HCT116 (cell line): ENCODE measurements around the gene TMEM119. TPM values are rescaled to one million over a fixed set of nuclear protein-coding genes. Genes with fewer than 3 reads are reported as not detected.

Source experiments
- ATAC-seq: fragments of 200-7000 bp; cut with Tn5 transposase; 2 replicates; pipeline ENCODE4 v1.9.1; 2020; ENCODE audit warnings: mild to moderate bottlenecking, moderate library complexity
- BruUV-seq: library from RNA; stranded (reverse); fragments of 400-500 nt; replicated peaks from 2 replicates; lab custom pipeline; 2021; lab: Mats Ljungman, UMichigan
- CTCF ChIA-PET: fragments of 300-600 bp; sonication (Branson Sonifier 250); formaldehyde crosslinking; loops from one replicate; lab custom pipeline; 2021; ENCODE audit warnings: antibody characterized with exemption; lab: Charles Lee
- POLR2A ChIA-PET: fragments of 300-600, 350-600 bp; sonication (Branson Sonifier 250); formaldehyde crosslinking; loops from one replicate; lab custom pipeline; 2021; ENCODE audit warnings: antibody characterized with exemption; lab: Charles Lee
- RAD21 ChIA-PET, 2 experiments: fragments of 300-600 bp; sonication (Branson Sonifier 250); formaldehyde crosslinking; loops; one replicate each; lab custom pipeline; 2023; ENCODE audit warnings: low total read pairs in 2 of 2; ENCODE audit not compliant: uncharacterized antibody in 2 of 2, unreplicated experiment in 2 of 2, low non-redundant PET in 1 of 2; lab: Charles Lee
- DNase-seq: peaks from one replicate; pipeline ENCODE4 v3.0.0-alpha.2; 2010; ENCODE audit warnings: low read depth, low spot score
- H2AFZ ChIP-seq: fragments of 200-600 bp; shearing (Covaris generic), sonication (generic); 2 replicates; pipeline ENCODE4 v1.6.1; 2017; ENCODE audit warnings: low read depth, mixed run types, mixed read lengths, antibody characterized with exemption, low read length; ENCODE audit not compliant: poor library complexity, severe bottlenecking
- H3K27ac ChIP-seq: 2 replicates; pipeline ENCODE4 v1.5.1; 2012; ENCODE audit warnings: low read depth, low read length
- H3K27me3 ChIP-seq: fragments of 200-600 bp; sonication (generic); 2 replicates; pipeline ENCODE4 v1.6.1; 2016; ENCODE audit warnings: mixed run types, low read length, mixed read lengths; ENCODE audit not compliant: insufficient read depth
- H3K36me3 ChIP-seq, 2 experiments: fragments of 200-500 bp in 1 of 2; fragments of 200-600 bp in 1 of 2; sonication (Bioruptor generic) in 1 of 2; sonication (generic) in 1 of 2; 2 replicates each; pipeline versions ENCODE4 v1.5.1 to v1.6.1; 2014 to 2016; ENCODE audit warnings: low read length in 2 of 2, inconsistent platforms in 1 of 2, mixed read lengths in 1 of 2, mixed run types in 1 of 2; ENCODE audit not compliant: insufficient read depth in 2 of 2, control insufficient read depth in 1 of 2
- H3K4me1 ChIP-seq, 2 experiments: fragments of 200-600 bp in 1 of 2; sonication (generic) in 1 of 2; 2 replicates each; pipeline versions ENCODE4 v1.5.1 to v1.6.1; 2012 to 2017; ENCODE audit warnings: low read length in 2 of 2, inconsistent platforms in 1 of 2, mild to moderate bottlenecking in 1 of 2, mixed read lengths in 1 of 2, mixed run types in 1 of 2, moderate library complexity in 1 of 2; ENCODE audit not compliant: insufficient read depth in 2 of 2, control insufficient read depth in 1 of 2
- H3K4me2 ChIP-seq: fragments of 200-600 bp; sonication (generic); 2 replicates; pipeline ENCODE4 v1.6.1; 2017; ENCODE audit warnings: mixed run types, low read length, mixed read lengths
- H3K4me3 ChIP-seq, 2 experiments: fragments of 200-600 bp in 1 of 2; sonication (generic) in 1 of 2; replicated peaks in 1 of 2; 2 replicates each; pipeline ENCODE4 v1.5.1; 2011 to 2016; ENCODE audit warnings: low read length in 2 of 2, control low read depth in 1 of 2, low read depth in 1 of 2, mild to moderate bottlenecking in 1 of 2, mixed read lengths in 1 of 2, mixed run types in 1 of 2
- H3K79me2 ChIP-seq: fragments of 200-600 bp; sonication (generic); 2 replicates; pipeline ENCODE4 v1.6.1; 2017; ENCODE audit warnings: mild to moderate bottlenecking, mixed run types, low read length, moderate library complexity, mixed read lengths; ENCODE audit not compliant: insufficient read depth
- H3K9ac ChIP-seq: fragments of 200-600 bp; sonication (generic); 2 replicates; pipeline ENCODE4 v1.6.1; 2016; ENCODE audit warnings: low read length, mixed read lengths
- H3K9me2 ChIP-seq: fragments of 200-600 bp; sonication (generic), shearing (Covaris generic); 2 replicates; pipeline ENCODE4 v1.6.1; 2017; ENCODE audit warnings: mixed run types, mild to moderate bottlenecking, moderate library complexity; ENCODE audit not compliant: insufficient read depth
- H3K9me3 ChIP-seq, 2 experiments: fragments of 200-500 bp in 1 of 2; fragments of 200-600 bp in 1 of 2; sonication (Bioruptor generic) in 1 of 2; sonication (generic) in 1 of 2; 2 replicates each; pipeline ENCODE4 v1.6.1; 2014 to 2017; ENCODE audit warnings: low read length in 2 of 2, mixed read lengths in 2 of 2, inconsistent platforms in 1 of 2, low read depth in 1 of 2, mild to moderate bottlenecking in 1 of 2, mixed run types in 1 of 2, moderate library complexity in 1 of 2; ENCODE audit not compliant: control insufficient read depth in 1 of 2, insufficient read depth in 1 of 2
- H4K20me1 ChIP-seq: fragments of 200-600 bp; sonication (generic), shearing (Covaris generic); 2 replicates; pipeline ENCODE4 v1.6.1; 2017; ENCODE audit warnings: mixed run types, mild to moderate bottlenecking, moderate library complexity; ENCODE audit not compliant: insufficient read depth
- CBX3 ChIP-seq: IDR thresholded peaks from 2 replicates; pipeline ENCODE4 v1.6.1; 2012; ENCODE audit warnings: low read depth
- CEBPB ChIP-seq: IDR thresholded peaks from 2 replicates; pipeline ENCODE4 v1.6.1; 2012; ENCODE audit warnings: low read depth
- ELF1 ChIP-seq: IDR thresholded peaks from 2 replicates; pipeline ENCODE4 v1.6.1; 2012; ENCODE audit warnings: low read depth, borderline replicate concordance
- EZH2 ChIP-seq: fragments of 200-600 bp; sonication (generic); IDR thresholded peaks from 2 replicates; pipeline ENCODE4 v1.6.1; 2017; ENCODE audit warnings: antibody characterized with exemption, mixed run types
- EZH2phosphoT487 ChIP-seq: fragments of 200-600 bp; IDR thresholded peaks from 2 replicates; pipeline ENCODE4 v1.6.1; 2018; ENCODE audit warnings: antibody characterized with exemption, borderline replicate concordance
- FOSL1 ChIP-seq: IDR thresholded peaks from 2 replicates; pipeline ENCODE4 v1.6.1; 2012; ENCODE audit warnings: low read depth
- JUND ChIP-seq: IDR thresholded peaks from 2 replicates; pipeline ENCODE4 v1.6.1; 2012
- POLR2A ChIP-seq: IDR thresholded peaks from 2 replicates; pipeline ENCODE4 v1.7.0; 2011; ENCODE audit warnings: borderline replicate concordance; ENCODE audit not compliant: insufficient read depth, insufficient read length; ENCODE audit errors: extremely low read depth
- POLR2AphosphoS5 ChIP-seq: IDR thresholded peaks from 2 replicates; pipeline ENCODE4 v1.6.1; 2011; ENCODE audit warnings: mild to moderate bottlenecking, low read depth, low read length, moderate library complexity
- RAD21 ChIP-seq: IDR thresholded peaks from 2 replicates; pipeline ENCODE4 v1.6.1; 2012; ENCODE audit warnings: low read depth, mild to moderate bottlenecking
- SIN3A ChIP-seq: IDR thresholded peaks from 2 replicates; pipeline ENCODE4 v1.6.1; 2012; ENCODE audit warnings: low read depth
- SP1 ChIP-seq: IDR thresholded peaks from 2 replicates; pipeline ENCODE4 v1.6.1; 2012; ENCODE audit warnings: low read depth
- SRF ChIP-seq: IDR thresholded peaks from 2 replicates; pipeline ENCODE4 v1.6.1; 2012; ENCODE audit warnings: low read depth
- TCF7L2 ChIP-seq: IDR thresholded peaks from 2 replicates; pipeline ENCODE4 v1.7.0; 2011; ENCODE audit warnings: borderline replicate concordance, inconsistent platforms; ENCODE audit not compliant: insufficient read depth, insufficient read length; ENCODE audit errors: extremely low read depth
- YY1 ChIP-seq: IDR thresholded peaks from 2 replicates; pipeline ENCODE4 v1.6.1; 2011; ENCODE audit warnings: low read length, low read depth, moderate library complexity, mild to moderate bottlenecking; ENCODE audit not compliant: insufficient replicate concordance; ENCODE audit errors: extremely low read depth
- ZBTB33 ChIP-seq: IDR thresholded peaks from 2 replicates; pipeline ENCODE4 v1.6.1; 2011; ENCODE audit warnings: mild to moderate bottlenecking, low read length, moderate library complexity; ENCODE audit not compliant: insufficient replicate concordance; ENCODE audit errors: extremely low read depth
- ZFX ChIP-seq: fragments of 450-650 bp; IDR thresholded peaks from 2 replicates; pipeline ENCODE4 v1.6.1; 2017
- ZNF274 ChIP-seq: fragments of 200-500 bp; sonication (Bioruptor generic); IDR thresholded peaks from 2 replicates; pipeline ENCODE4 v1.6.1; 2014; ENCODE audit warnings: mild to moderate bottlenecking, low read depth, low read length, inconsistent platforms
- intact Hi-C: fragments of 100-400 bp; cut with micrococcal nuclease; formaldehyde crosslinking; loops from 2 replicates; pipeline ENCODE4 v1.10.0; 2022
- total RNA-seq: library from RNA; stranded (reverse); gene quantifications from one replicate; pipeline ENCODE4 v1.2.1, GENCODE V29; 2021; ENCODE audit not compliant: unreplicated experiment

The TMEM119 gene
- total RNA-seq, 1 experiment from 2014 or later, result not detected

DNA sequence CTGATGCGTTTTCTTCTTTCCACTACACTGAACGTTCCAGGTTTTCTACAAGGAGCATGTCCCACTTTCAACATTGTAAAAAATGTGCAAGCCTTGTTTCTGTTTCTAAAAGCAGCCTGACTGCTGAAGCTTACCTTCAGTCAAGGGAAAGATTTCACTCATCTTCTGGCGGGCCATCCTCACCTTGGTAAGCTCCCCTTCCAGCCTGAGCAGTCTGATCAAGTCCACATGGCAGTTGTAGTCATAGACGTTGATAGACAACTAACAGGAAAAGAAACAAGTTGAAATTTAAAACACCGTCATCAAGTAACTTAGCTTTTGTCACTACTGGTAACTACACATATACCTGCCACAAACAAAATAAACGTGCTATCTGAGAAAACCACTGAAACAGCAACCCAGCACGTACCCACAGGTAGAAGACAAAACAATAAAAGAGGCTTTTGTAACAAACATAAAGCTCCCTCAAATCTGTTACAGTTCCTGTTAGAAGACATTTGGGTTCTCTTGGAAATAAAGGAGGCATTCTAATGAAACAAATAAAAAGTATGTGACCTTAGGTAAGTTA lies 48.8 kb downstream of the TMEM119 start:
- H3K36me3 ChIP-seq, result peaks cover 24 to 30% of the 10 kb centered on the region in 2 experiments
- CTCF ChIA-PET, result no interaction called here

More for the DNA sequence above, 48.8 kb downstream of the TMEM119 start:
- H2AFZ ChIP-seq, result no peak overlapping the region
- ATAC-seq (no peak), DNase-seq (no peak)
- H3K9ac ChIP-seq, result no peak overlapping the region
- RAD21 ChIA-PET, result no interaction called here
- no peak for TF ChIP-seq SP1
- TF ChIP-seq FOSL1, result no peak
- TF ChIP-seq POLR2A, result no peak
- no peak for TF ChIP-seq EZH2phosphoT487
- no peak for TF ChIP-seq YY1
- no peak for TF ChIP-seq SRF
- TF ChIP-seq CEBPB, result no peak
- TF ChIP-seq ELF1, result no peak
- TF ChIP-seq ZFX, result no peak
- TF ChIP-seq JUND, result no peak
- TF ChIP-seq EZH2, result no peak
- TF ChIP-seq POLR2AphosphoS5, result no peak
- no peak for TF ChIP-seq SIN3A
- no peak for TF ChIP-seq ZBTB33
- no peak for TF ChIP-seq TCF7L2
- TF ChIP-seq RAD21, result no peak
- no peak for TF ChIP-seq ZNF274
- TF ChIP-seq CBX3, result no peak
- TF ChIP-seq, all 23 proteins: peak for 0
- peaks cover 93% of the 10 kb centered on the region for H3K79me2 ChIP-seq
- no peak overlapping the region for H3K27ac ChIP-seq
- peaks cover 28% of the 10 kb centered on the region; the same call in 1 of the 2 replicates for H4K20me1 ChIP-seq
- H3K9me3 ChIP-seq, result no peaks in the 10 kb centered on the region
- intact Hi-C loops, result no loop called here
- no peaks in the 10 kb centered on the region for H3K4me1 ChIP-seq
- no peak overlapping the region for H3K4me3 ChIP-seq
- H3K27me3 ChIP-seq, result no peaks in the 10 kb centered on the region
- no peak overlapping the region for H3K4me2 ChIP-seq
- no TSS peak for BruUV-seq
- POLR2A ChIA-PET, result no interaction called here
- H3K9me2 ChIP-seq, result no peaks in the 10 kb centered on the region
